GM21723 (cell line): Measurements from ENCODE around the gene NRIP3.
"Not testable (repeated sequence)": the region's sequence is repeated elsewhere in the genome, so short reads cannot be mapped to it uniquely, and the experiment has no call there.

Experiments
- ATAC-seq: cut with Tn5 transposase; IDR thresholded peaks from one replicate; pipeline ENCODE4 v1.9.1; 2021; ENCODE audit warnings: mild to moderate bottlenecking, moderate library complexity; ENCODE audit not compliant: unreplicated experiment

NRIP3 gene

DNA sequence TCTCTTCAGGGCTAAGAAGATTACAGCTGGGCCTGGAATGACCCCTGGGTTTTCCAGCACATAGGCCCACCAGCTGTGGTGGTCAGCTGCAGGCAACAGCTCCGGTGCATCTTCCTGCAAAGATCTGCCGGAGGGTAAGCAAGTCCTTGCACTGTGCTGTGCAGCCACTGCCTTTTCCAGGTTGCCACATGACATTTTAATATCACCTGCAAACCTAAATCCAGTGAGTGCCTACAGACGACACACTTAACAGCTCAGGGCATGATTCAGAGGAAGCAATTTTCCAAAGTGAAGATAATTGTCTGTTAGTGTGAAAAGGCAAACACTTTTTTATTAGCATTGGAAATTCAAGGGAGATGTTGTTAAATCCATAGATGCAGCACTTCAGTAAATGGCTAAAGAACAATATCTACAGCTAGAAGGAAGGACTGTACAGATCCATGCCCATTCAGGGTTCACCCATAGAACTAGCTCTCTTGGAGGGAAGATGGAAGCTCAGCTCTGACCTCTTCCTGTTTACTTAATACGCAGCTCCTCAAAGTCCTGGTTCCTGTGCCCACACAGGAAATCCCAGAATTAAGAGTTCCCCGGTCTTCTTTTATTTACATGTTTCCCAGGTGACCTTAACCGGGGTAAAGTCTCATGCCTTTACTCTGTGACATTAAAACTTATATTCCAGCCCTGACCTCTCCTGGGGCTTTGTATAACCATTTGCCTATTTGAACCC lies 13.3 kb upstream of the NRIP3 start:
- no peak for ATAC-seq

DNA sequence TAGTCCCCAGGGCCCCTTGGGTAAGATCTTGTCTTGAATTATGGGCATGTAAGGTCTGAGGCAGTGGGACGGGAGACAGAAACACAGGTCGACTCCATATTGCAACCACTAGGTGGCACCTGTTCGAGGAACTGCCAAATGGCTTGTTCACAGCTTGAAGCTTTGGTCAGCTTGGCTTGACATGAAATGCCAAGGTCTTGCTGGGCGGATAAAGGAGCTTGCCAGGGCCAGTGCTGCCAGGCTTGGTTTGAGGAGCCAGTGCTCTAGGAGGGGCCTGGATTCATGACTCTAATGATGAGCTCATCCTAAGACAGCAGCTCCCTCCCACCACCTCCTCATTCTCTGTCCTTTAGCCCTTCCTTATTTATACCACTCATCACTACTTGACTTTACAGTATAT lies 11.9 kb upstream of the NRIP3 start:
- peak; percentile 76 for ATAC-seq

DNA sequence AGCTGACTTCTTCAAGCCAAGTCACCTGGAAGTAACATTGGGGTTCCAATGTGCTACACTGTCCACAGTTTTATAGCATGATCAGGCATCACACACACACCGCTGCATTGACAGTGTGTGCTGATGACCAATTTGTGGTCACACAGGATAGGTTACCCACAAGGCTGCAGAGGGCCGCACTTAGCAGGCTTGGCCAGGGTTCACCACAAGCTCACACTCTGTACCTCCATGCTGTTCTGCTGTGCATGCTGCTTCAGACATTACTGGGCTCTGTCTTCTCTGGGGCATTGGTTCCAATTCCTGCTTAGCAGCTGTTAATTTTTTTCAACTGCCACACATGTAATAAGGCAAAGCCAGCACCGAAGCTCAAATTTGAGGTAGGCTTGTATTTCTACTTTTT lies 11.0 kb upstream of the NRIP3 start:
- ATAC-seq: no peak

GRCh38 chr11:9013373-9013772 lies 9.6 kb upstream of the NRIP3 start:
- ATAC-seq: no peak

GRCh38 chr11:9009538-9009937 lies 5.7 kb upstream of the NRIP3 start:
- ATAC-seq: not testable (repeated sequence)

GRCh38 chr11:9008661-9009060 lies 4.9 kb upstream of the NRIP3 start:
- no peak for ATAC-seq

- no peak for ATAC-seq
Measured at GRCh38 chr11:9008011-9008550, 4.3 kb upstream of the NRIP3 start.

DNA sequence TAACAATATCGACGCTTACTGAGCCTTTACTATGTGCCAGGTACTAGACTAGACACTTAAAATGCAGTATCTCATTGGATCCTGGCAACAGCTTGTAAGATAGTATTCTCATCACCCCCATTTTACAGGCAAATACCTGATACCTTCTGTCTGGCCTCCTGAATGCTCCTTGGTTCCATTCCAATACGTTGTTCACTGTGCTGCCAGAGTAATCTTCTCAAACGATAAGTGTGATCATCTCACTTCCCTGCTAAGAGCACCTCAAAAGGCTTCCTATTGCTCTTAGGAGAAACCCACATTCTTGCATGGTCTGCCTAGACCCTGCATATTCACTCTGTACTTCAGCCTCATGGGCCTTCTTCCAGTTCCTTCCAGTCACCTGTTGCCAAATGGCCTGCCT lies 1.3 kb upstream of the NRIP3 start:
- no peak for ATAC-seq

- ATAC-seq: no peak
Measured at GRCh38 chr11:9004183-9004926, 554 bp upstream of the NRIP3 start.

GRCh38 chr11:9002920-9003572 lies 755 bp downstream of the NRIP3 start:
- peak; percentile 12 for ATAC-seq

- no peak for ATAC-seq
Measured at GRCh38 chr11:9001736-9002135, 2.1 kb downstream of the NRIP3 start.

DNA sequence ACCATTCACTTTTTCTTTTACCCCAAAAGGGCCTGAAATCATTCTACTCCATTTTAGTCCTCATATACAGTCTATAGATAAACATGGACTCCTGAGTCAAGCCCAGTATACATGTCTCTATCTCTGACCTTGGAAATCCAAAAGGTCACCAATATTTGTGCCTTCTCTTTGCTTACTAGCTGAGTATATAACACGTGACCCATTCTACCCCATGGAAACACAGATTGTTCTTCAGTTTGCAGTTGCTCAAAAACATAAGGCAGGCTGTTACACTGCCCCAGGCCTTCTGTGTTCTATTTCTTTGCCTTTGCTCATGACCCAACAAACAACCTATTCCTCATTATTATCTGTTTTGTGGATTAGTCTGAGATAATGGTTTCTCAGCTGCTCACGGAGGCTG lies 5.8 kb downstream of the NRIP3 start:
- no peak for ATAC-seq

DNA sequence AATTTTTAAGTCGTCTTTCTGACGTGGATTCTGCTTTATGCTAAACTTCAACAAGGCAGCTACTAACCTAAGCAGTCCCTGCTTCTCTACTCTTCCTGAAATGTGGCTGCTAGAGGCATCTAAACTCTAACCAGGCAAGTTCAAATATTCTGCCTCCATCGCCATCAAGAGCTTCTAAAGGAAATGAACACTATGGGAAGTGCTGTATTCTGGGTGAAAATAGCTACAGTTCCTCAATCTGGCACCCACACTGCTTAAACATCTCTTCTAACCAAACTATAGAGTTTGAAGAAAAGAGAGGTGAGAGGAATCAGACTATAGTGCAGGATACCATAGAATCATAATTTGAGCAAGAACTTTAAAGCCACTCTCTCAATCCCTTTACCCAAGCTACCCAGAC lies 6.3 kb downstream of the NRIP3 start:
- no peak for ATAC-seq

DNA sequence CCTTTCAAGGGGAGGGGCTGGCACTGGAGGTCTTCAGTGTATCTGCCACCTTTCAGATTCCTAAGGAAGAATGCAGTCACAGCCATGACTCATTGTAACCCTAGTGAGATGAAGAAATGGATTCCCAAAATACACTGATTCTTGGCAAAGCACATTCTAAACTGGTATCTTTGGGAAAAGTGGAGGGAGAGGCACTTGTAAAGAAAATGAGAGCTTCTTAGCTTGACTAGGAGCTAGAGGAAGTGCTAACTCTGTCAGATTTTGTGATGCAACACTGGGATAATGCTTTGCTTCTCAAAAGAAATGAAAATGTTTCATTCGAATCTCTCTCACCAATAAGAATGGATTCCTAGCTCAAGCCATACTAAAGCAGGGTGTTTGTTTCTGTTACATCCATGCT lies 14.3 kb downstream of the NRIP3 start:
- ATAC-seq: no peak

- ATAC-seq: no peak
Measured at GRCh38 chr11:8988329-8989234, 15.2 kb downstream of the NRIP3 start.

GRCh38 chr11:8987446-8987845 lies 16.4 kb downstream of the NRIP3 start:
- no peak for ATAC-seq

- not testable (repeated sequence) for ATAC-seq
Measured at GRCh38 chr11:8986772-8987171, 17.0 kb downstream of the NRIP3 start.

GRCh38 chr11:8985462-8985861 lies 18.3 kb downstream of the NRIP3 start:
- ATAC-seq: no peak

DNA sequence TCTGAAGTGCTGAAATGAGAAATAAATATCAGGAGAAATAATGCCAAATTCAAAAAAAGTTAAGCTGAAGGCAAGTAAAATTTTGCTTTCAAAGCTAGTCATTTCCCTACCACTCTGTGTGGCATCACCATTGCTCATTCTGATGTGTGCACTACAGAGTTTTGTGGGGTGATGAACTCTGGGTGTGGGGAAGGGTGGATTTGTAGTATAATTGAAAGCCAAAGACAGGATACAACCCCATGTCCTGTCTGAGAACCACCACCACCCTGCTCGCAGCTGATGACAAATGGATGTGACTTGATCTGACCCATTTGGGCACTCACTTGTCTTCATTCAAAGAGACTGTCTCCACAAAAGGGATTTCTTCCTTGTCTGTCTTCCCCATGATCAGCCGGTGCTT lies 20.2 kb downstream of the NRIP3 start:
- no peak for ATAC-seq

- ATAC-seq: no peak
Measured at GRCh38 chr11:8980485-8980884, 23.3 kb downstream of the NRIP3 start.

DNA sequence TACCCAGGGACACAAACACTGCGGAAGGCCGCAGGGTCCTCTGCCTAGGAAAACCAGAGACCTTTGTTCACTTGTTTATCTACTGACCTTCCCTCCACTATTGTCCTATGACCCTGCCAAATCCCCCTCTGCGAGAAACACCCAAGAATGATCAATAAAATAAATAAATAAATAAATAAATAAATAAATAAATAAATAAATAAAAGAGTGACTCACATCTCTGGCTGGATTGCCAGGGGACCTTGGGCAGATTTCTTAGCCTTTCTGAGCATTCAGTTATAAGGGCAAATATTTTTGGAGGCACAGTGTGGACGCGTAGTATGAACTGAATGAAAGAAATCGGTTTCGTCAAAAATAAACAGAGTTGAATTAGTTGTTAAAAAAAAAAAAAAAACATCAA lies 24.4 kb downstream of the NRIP3 start:
- ATAC-seq: not testable (repeated sequence)
